Hepatocyte (in vitro differentiated cells): ENCODE data around the gene MKI67. TPM values are rescaled to one million over a fixed set of nuclear protein-coding genes. Genes with fewer than 3 reads are reported as not detected.

ENCODE experiments used
- DNase-seq: peaks from one replicate; pipeline ENCODE4 v3.0.0-alpha.2; 2016; ENCODE audit warnings: low spot score
- H2AFZ ChIP-seq: fragments of 200-600 bp; sonication (generic); 2 replicates; pipeline ENCODE4 v1.6.0; 2016; ENCODE audit warnings: antibody characterized with exemption, mild to moderate bottlenecking
- H3K27ac ChIP-seq: fragments of 200-600 bp; sonication (generic); 2 replicates; pipeline ENCODE4 v1.5.1; 2016; ENCODE audit warnings: mild to moderate bottlenecking
- H3K27me3 ChIP-seq: fragments of 200-600 bp; sonication (generic); 2 replicates; pipeline ENCODE4 v1.6.1; 2016
- H3K36me3 ChIP-seq: fragments of 200-600 bp; sonication (generic); replicated peaks from 2 replicates; pipeline ENCODE4 v1.5.1; 2016; ENCODE audit warnings: low read depth; ENCODE audit not compliant: insufficient read depth
- H3K4me1 ChIP-seq: fragments of 200-600 bp; sonication (generic); 2 replicates; pipeline ENCODE4 v1.5.1; 2016; ENCODE audit warnings: mild to moderate bottlenecking, moderate library complexity; ENCODE audit not compliant: insufficient read depth
- H3K4me2 ChIP-seq: fragments of 200-600 bp; sonication (generic); 2 replicates; pipeline ENCODE4 v1.6.0; 2016
- H3K4me3 ChIP-seq: fragments of 200-600 bp; sonication (generic); 2 replicates; pipeline ENCODE4 v1.5.1; 2016; ENCODE audit warnings: mild to moderate bottlenecking
- H3K79me2 ChIP-seq: fragments of 200-600 bp; sonication (generic); 2 replicates; pipeline ENCODE4 v1.6.0; 2017; ENCODE audit warnings: mild to moderate bottlenecking
- H3K9me2 ChIP-seq: fragments of 200-600 bp; sonication (generic); replicated peaks from 2 replicates; pipeline ENCODE4 v1.6.0; 2017; ENCODE audit warnings: mild to moderate bottlenecking; ENCODE audit not compliant: insufficient read depth
- H3K9me3 ChIP-seq: fragments of 200-600 bp; sonication (generic); 2 replicates; pipeline ENCODE4 v1.5.1; 2016; ENCODE audit warnings: low read depth, mild to moderate bottlenecking
- H4K20me1 ChIP-seq: fragments of 200-600 bp; sonication (generic); 2 replicates; pipeline ENCODE4 v1.6.0; 2016; ENCODE audit warnings: mild to moderate bottlenecking; ENCODE audit not compliant: insufficient read depth, poor library complexity, severe bottlenecking
- CTCF ChIP-seq: fragments of 200-600 bp; sonication (generic); IDR thresholded peaks from 2 replicates; pipeline ENCODE4 v1.5.1; 2016; ENCODE audit warnings: antibody characterized with exemption, mild to moderate bottlenecking; ENCODE audit not compliant: poor library complexity
- EZH2 ChIP-seq: fragments of 200-600 bp; sonication (generic); IDR thresholded peaks from 2 replicates; pipeline ENCODE4 v1.6.1; 2016; ENCODE audit warnings: antibody characterized with exemption, mild to moderate bottlenecking, borderline replicate concordance
- EZH2phosphoT487 ChIP-seq: fragments of 200-600 bp; sonication (generic); IDR thresholded peaks from one replicate; pipeline ENCODE4 v1.6.1; 2018; ENCODE audit warnings: antibody characterized with exemption, mild to moderate bottlenecking, low read depth, moderate library complexity; ENCODE audit not compliant: unreplicated experiment, severe bottlenecking
- WGBS: methylation state at CpG from one replicate; pipeline ENCODE4 v1.1.6; 2016; ENCODE audit warnings: low lambda C conversion rate; ENCODE audit errors: missing lambda C conversion rate; 5-methylcytosine and 5-hydroxymethylcytosine counted together
- polyA plus RNA-seq: library from polyadenylated mRNA; unstranded; fragments of >200 nt; fragmentation: Nextera tagmentation; extraction: Ambion mirVana; gene quantifications from 2 replicates; pipeline ENCODE4 v1.2.1, GENCODE V29; 2016
- total RNA-seq: library from RNA; depleted of rRNA; stranded (reverse); fragments of >200 nt; gene quantifications from 2 replicates; pipeline ENCODE4 v1.2.3, GENCODE V29; 2014

Gene MKI67
- total and polyA plus RNA-seq, 2 experiments from 2014 or later = 8.1 to 13.1 TPM

- Histone ChIP-seq H3K9me3 (no peaks in the 10 kb centered on the region), H3K79me2 (no peaks in the 10 kb centered on the region), H3K36me3 (no peaks in the 10 kb centered on the region), H3K9me2 (no peaks in the 10 kb centered on the region), H4K20me1 (no peaks in the 10 kb centered on the region), H3K4me2 (no peak overlapping the region), H2AFZ (no peak overlapping the region), H3K4me1 (peaks cover 8% of the 10 kb centered on the region), H3K27me3 (no peaks in the 10 kb centered on the region), H3K27ac (no peak overlapping the region), H3K4me3 (no peak overlapping the region)
- WGBS = 85% methylated on average over 23 of the region's 23 CpGs
- no peak for TF ChIP-seq EZH2
- TF ChIP-seq CTCF = no peak
- TF ChIP-seq EZH2phosphoT487 = no peak
- DNase-seq = no peak
Measured at GRCh38 chr10:128049226-128050120, 76.8 kb downstream of the MKI67 start.

GRCh38 chr10:128048819-128049210 is 77.4 kb downstream of the MKI67 start:
- H3K27ac ChIP-seq = no peak overlapping the region
- 80% methylated on average over 6 of the region's 6 CpGs for WGBS
- no peak overlapping the region for H3K4me3 ChIP-seq

GRCh38 chr10:128047991-128048818 is 78.0 kb downstream of the MKI67 start:
- Histone ChIP-seq H3K79me2 (no peaks in the 10 kb centered on the region), H4K20me1 (no peaks in the 10 kb centered on the region), H2AFZ (no peak overlapping the region), H3K36me3 (no peaks in the 10 kb centered on the region), H3K4me1 (peaks cover 8% of the 10 kb centered on the region), H3K4me3 (no peak overlapping the region), H3K4me2 (peak overlapping the region; percentile 16), H3K27me3 (no peaks in the 10 kb centered on the region), H3K9me3 (no peaks in the 10 kb centered on the region), H3K27ac (peak overlapping the region; percentile 77), H3K9me2 (no peaks in the 10 kb centered on the region)
- DNase-seq = peak; percentile 39
- TF ChIP-seq EZH2phosphoT487 (no peak), EZH2 (no peak), CTCF (no peak)
- WGBS = 72% methylated on average over 21 of the region's 21 CpGs

More at GRCh38 chr10:128048819-128049210, 77.4 kb downstream of the MKI67 start:
- Histone ChIP-seq H3K4me2 (no peak overlapping the region), H3K9me2 (no peaks in the 10 kb centered on the region), H3K36me3 (no peaks in the 10 kb centered on the region), H4K20me1 (no peaks in the 10 kb centered on the region), H3K79me2 (no peaks in the 10 kb centered on the region), H3K4me1 (peaks cover 8% of the 10 kb centered on the region), H3K27me3 (no peaks in the 10 kb centered on the region), H2AFZ (no peak overlapping the region), H3K9me3 (no peaks in the 10 kb centered on the region)
- no peak for DNase-seq
- TF ChIP-seq EZH2 (no peak), EZH2phosphoT487 (no peak)

- H3K4me2 ChIP-seq = peak overlapping the region; percentile 16
- TF ChIP-seq EZH2 = no peak
- no peak for TF ChIP-seq EZH2phosphoT487
- TF ChIP-seq CTCF = no peak
- H3K9me2 ChIP-seq = no peaks in the 10 kb centered on the region
- WGBS = 36% methylated on average over 17 of the region's 17 CpGs
- no peaks in the 10 kb centered on the region for H3K9me3 ChIP-seq
- H3K79me2 ChIP-seq = no peaks in the 10 kb centered on the region
- H3K36me3 ChIP-seq = no peaks in the 10 kb centered on the region
- H3K27me3 ChIP-seq = no peaks in the 10 kb centered on the region
- H4K20me1 ChIP-seq = no peaks in the 10 kb centered on the region
- H3K27ac ChIP-seq = peak overlapping the region; percentile 77
- H3K4me1 ChIP-seq = peaks cover 8% of the 10 kb centered on the region
- no peak overlapping the region for H3K4me3 ChIP-seq
- peak; percentile 85 for DNase-seq
- H2AFZ ChIP-seq = no peak overlapping the region
Measured at GRCh38 chr10:128047351-128047750, 78.9 kb downstream of the MKI67 start.
